ENCODE results near the gene SOS1.

Gene SOS1

GRCh38 chr2:38948387-38948882 is 172.4 kb downstream of the SOS1 start:
- no peak for TF ChIP-seq CTCF (IDR thresholded peaks at IDR 0.05; ENCODE audit: low read depth, low read length)
- H3K4me3 ChIP-seq (ENCODE audit: low read depth, low read length), result no peak overlapping the region
- H3K4me1 ChIP-seq, result no peaks in the 10 kb centered on the region
- no peak for DNase-seq
- no peaks in the 10 kb centered on the region for H3K27me3 ChIP-seq
- H3K9me3 ChIP-seq, result no peaks in the 10 kb centered on the region
- no peaks in the 10 kb centered on the region for H3K36me3 ChIP-seq

- no peaks in the 10 kb centered on the region for H3K36me3 ChIP-seq
- no peak overlapping the region for H3K4me3 ChIP-seq (ENCODE audit: low read depth, low read length)
- H3K9me3 ChIP-seq, result no peaks in the 10 kb centered on the region
- no peaks in the 10 kb centered on the region for H3K4me1 ChIP-seq
- peak; percentile 89 for TF ChIP-seq CTCF (IDR thresholded peaks at IDR 0.05; ENCODE audit: low read depth, low read length)
- H3K27me3 ChIP-seq, result no peaks in the 10 kb centered on the region
- DNase-seq, result peak; percentile 83
Observed at GRCh38 chr2:38947241-38948239, 173.3 kb downstream of the SOS1 start.

GRCh38 chr2:38945911-38946310 is 174.9 kb downstream of the SOS1 start:
- H3K36me3 ChIP-seq, result no peaks in the 10 kb centered on the region
- TF ChIP-seq CTCF (IDR thresholded peaks at IDR 0.05; ENCODE audit: low read depth, low read length), result no peak
- no peak for DNase-seq
- H3K27me3 ChIP-seq, result no peaks in the 10 kb centered on the region
- no peak overlapping the region for H3K4me3 ChIP-seq (ENCODE audit: low read depth, low read length)
- no peaks in the 10 kb centered on the region for H3K4me1 ChIP-seq
- no peaks in the 10 kb centered on the region for H3K9me3 ChIP-seq

- DNase-seq, result no peak
- no peaks in the 10 kb centered on the region for H3K4me1 ChIP-seq
- H3K4me3 ChIP-seq (ENCODE audit: low read depth, low read length), result no peak overlapping the region
- no peak for TF ChIP-seq CTCF (IDR thresholded peaks at IDR 0.05; ENCODE audit: low read depth, low read length)
- H3K9me3 ChIP-seq, result no peaks in the 10 kb centered on the region
- no peaks in the 10 kb centered on the region for H3K36me3 ChIP-seq
- no peaks in the 10 kb centered on the region for H3K27me3 ChIP-seq
Observed at GRCh38 chr2:38945372-38945771, 175.5 kb downstream of the SOS1 start.

- H3K4me1 ChIP-seq, result no peaks in the 10 kb centered on the region
- H3K36me3 ChIP-seq, result no peaks in the 10 kb centered on the region
- H3K9me3 ChIP-seq, result no peaks in the 10 kb centered on the region
- no peak for TF ChIP-seq CTCF (IDR thresholded peaks at IDR 0.05; ENCODE audit: low read depth, low read length)
- H3K27me3 ChIP-seq, result no peaks in the 10 kb centered on the region
- DNase-seq, result no peak
- no peak overlapping the region for H3K4me3 ChIP-seq (ENCODE audit: low read depth, low read length)
Observed at GRCh38 chr2:38943784-38944183, 177.1 kb downstream of the SOS1 start.

GRCh38 chr2:38940746-38941145 is 180.1 kb downstream of the SOS1 start:
- no peak for DNase-seq
- no peaks in the 10 kb centered on the region for H3K4me1 ChIP-seq

More at GRCh38 chr2:38940746-38941145, 180.1 kb downstream of the SOS1 start:
- H3K9me3 ChIP-seq, result no peaks in the 10 kb centered on the region
- no peaks in the 10 kb centered on the region for H3K27me3 ChIP-seq
- TF ChIP-seq CTCF (IDR thresholded peaks at IDR 0.05; ENCODE audit: low read depth, low read length), result no peak
- H3K4me3 ChIP-seq (ENCODE audit: low read depth, low read length), result no peak overlapping the region
- no peaks in the 10 kb centered on the region for H3K36me3 ChIP-seq

Data from BE2C (cell line).